B cell (primary cell): ENCODE results near the gene IPO13. TPM values are rescaled to one million over a fixed set of nuclear protein-coding genes. Genes with fewer than 3 reads are reported as not detected.

ENCODE experiments used
- ATAC-seq: fragments of 200-7000 bp; cut with Tn5 transposase; one replicate; pipeline ENCODE4 v1.10.0; 2021; ENCODE audit warnings: low read depth, mild to moderate bottlenecking, moderate number of reproducible peaks, moderate library complexity
- CTCF ChIA-PET: fragments of 350-600 bp; sonication (Branson Sonifier 250); formaldehyde crosslinking; loops from one replicate; lab custom pipeline; 2021; ENCODE audit warnings: antibody characterized with exemption, inconsistent platforms; lab: Charles Lee
- POLR2A ChIA-PET: fragments of 350-600 bp; sonication (Branson Sonifier 250); formaldehyde crosslinking; loops from one replicate; lab custom pipeline; 2021; ENCODE audit warnings: antibody characterized with exemption; lab: Charles Lee
- DNase-seq: peaks from one replicate; pipeline ENCODE4 v3.0.0; 2013
- H2AFZ ChIP-seq: 2 replicates; pipeline ENCODE4 v1.6.1; 2012; ENCODE audit warnings: mild to moderate bottlenecking, low read depth, low read length; ENCODE audit not compliant: insufficient read depth, poor library complexity, severe bottlenecking
- H3K27ac ChIP-seq, 2 donors: 1 replicate in 1 of 2; 2 replicates in 1 of 2; pipeline ENCODE4 v1.5.1; 2012 to 2013; ENCODE audit warnings: low read length in 2 of 2, mild to moderate bottlenecking in 2 of 2, moderate library complexity in 1 of 2
- H3K27me3 ChIP-seq, 4 experiments: fragments of 200-600 bp in 1 of 4; sonication (generic) in 1 of 4; replicated peaks in 1 of 4; 1 replicate in 2 of 4; 2 replicates in 2 of 4; pipeline versions ENCODE4 v1.6.1 to v1.7.0; 2013 to 2016; ENCODE audit warnings: low read length in 3 of 4, mild to moderate bottlenecking in 2 of 4, mixed read lengths in 1 of 4, moderate library complexity in 1 of 4; ENCODE audit not compliant: insufficient read depth in 4 of 4, control insufficient read depth in 3 of 4; ENCODE audit errors: control extremely low read depth in 1 of 4
- H3K36me3 ChIP-seq, 2 experiments: replicated peaks in 1 of 2; 1 replicate in 1 of 2; 2 replicates in 1 of 2; pipeline versions ENCODE4 v1.6.1 to v1.7.1; 2013; ENCODE audit warnings: low read length in 1 of 2; ENCODE audit not compliant: insufficient read depth in 2 of 2, control insufficient read depth in 1 of 2; ENCODE audit errors: control extremely low read depth in 1 of 2, extremely low read depth in 1 of 2
- H3K4me1 ChIP-seq, 2 donors: fragments of 200-600 bp in 1 of 2; sonication (generic) in 1 of 2; 1 replicate in 1 of 2; 2 replicates in 1 of 2; pipeline versions ENCODE4 v1.5.1 to v1.6.1; 2013 to 2017; ENCODE audit warnings: low read length in 2 of 2; ENCODE audit not compliant: control insufficient read depth in 2 of 2, insufficient read depth in 2 of 2
- H3K4me2 ChIP-seq: replicated peaks from 2 replicates; pipeline ENCODE3; 2012; ENCODE audit warnings: mild to moderate bottlenecking, low read depth, low read length; ENCODE audit not compliant: poor library complexity, severe bottlenecking
- H3K4me3 ChIP-seq, 5 experiments: fragments of 200-600 bp in 1 of 5; sonication (generic) in 1 of 5; 1 replicate in 3 of 5; 2 replicates in 2 of 5; pipeline versions ENCODE4 v1.5.1 to v1.7.0; 2011 to 2016; ENCODE audit warnings: low read length in 4 of 5, mild to moderate bottlenecking in 4 of 5, low read depth in 2 of 5, control low read depth in 1 of 5, moderate library complexity in 1 of 5; ENCODE audit not compliant: insufficient read depth in 1 of 5; ENCODE audit errors: control extremely low read depth in 1 of 5, extremely low read depth in 1 of 5
- H3K79me2 ChIP-seq: fragments of 200-600 bp; sonication (generic); one replicate; pipeline ENCODE4 v1.6.0; 2016; ENCODE audit warnings: low read length; ENCODE audit not compliant: control insufficient read depth, insufficient read depth
- H3K9ac ChIP-seq: fragments of 200-600 bp; sonication (generic); 2 replicates; pipeline ENCODE4 v1.6.1; 2017; ENCODE audit warnings: mild to moderate bottlenecking, low read length, moderate library complexity
- H3K9me3 ChIP-seq, 3 donors: one replicate each; pipeline versions ENCODE4 v1.6.1 to v1.7.1; 2013; ENCODE audit warnings: low read length in 2 of 3; ENCODE audit not compliant: control insufficient read depth in 2 of 3, insufficient read depth in 1 of 3; ENCODE audit errors: control extremely low read depth in 1 of 3
- H4K20me1 ChIP-seq: 2 replicates; pipeline ENCODE4 v1.6.0; 2012; ENCODE audit warnings: mild to moderate bottlenecking, low read length; ENCODE audit not compliant: insufficient read depth, control insufficient read depth, poor library complexity, severe bottlenecking
- H3K27ac Mint-ChIP-seq: one replicate; pipeline ENCODE4 v1.8.0; 2021; ENCODE audit warnings: mixed read lengths
- H3K27me3 Mint-ChIP-seq: one replicate; pipeline ENCODE4 v1.8.0; 2021; ENCODE audit warnings: mixed read lengths
- H3K4me1 Mint-ChIP-seq: one replicate; pipeline ENCODE4 v1.8.0; 2021; ENCODE audit warnings: mixed read lengths
- H3K4me3 Mint-ChIP-seq: one replicate; pipeline ENCODE4 v1.8.0; 2021; ENCODE audit warnings: mixed read lengths
- H3K9me3 Mint-ChIP-seq: one replicate; pipeline ENCODE4 v1.8.0; 2022; ENCODE audit warnings: mixed read lengths; ENCODE audit not compliant: insufficient read depth
- CTCF ChIP-seq: fragments of 200-600 bp; IDR thresholded peaks from one replicate; pipeline ENCODE4 v1.8.0; 2022; ENCODE audit warnings: antibody characterized with exemption, mild to moderate bottlenecking
- EZH2 ChIP-seq: IDR thresholded peaks from 2 replicates; pipeline ENCODE4 v1.6.1; 2012; ENCODE audit warnings: borderline replicate concordance, low read depth, mild to moderate bottlenecking, moderate library complexity, low read length; ENCODE audit not compliant: insufficient read depth, poor library complexity, severe bottlenecking
- whole genome bisulfite sequencing: methylation state at CpG from one replicate; pipeline ENCODE4 v1.1.5; 2013; ENCODE audit warnings: missing lambda C conversion rate; ENCODE audit not compliant: insufficient coverage; 5-methylcytosine and 5-hydroxymethylcytosine counted together
- intact Hi-C: fragments of 100-400 bp; cut with micrococcal nuclease; formaldehyde crosslinking; loops from one replicate; pipeline ENCODE4 v1.10.0; 2022
- polyA plus RNA-seq: library from polyadenylated mRNA; depleted of rRNA; stranded (reverse); fragments of >200 nt; gene quantifications from 2 replicates; pipeline ENCODE4 v1.2.3, GENCODE V29; 2012
- total RNA-seq, 2 donors: library from RNA; stranded (reverse); fragments of 120-200 nt in 1 of 2; gene quantifications; 1 replicate in 1 of 2; 2 replicates in 1 of 2; pipeline versions ENCODE4 v1.2.3 to v1.2.4, GENCODE V29; 2013 to 2022

The IPO13 gene
- total and polyA plus RNA-seq, 2 donors (not counting 1 experiment from before 2014, with no cell fraction given) = 18.7 to 19.7 TPM

- Histone ChIP-seq H4K20me1 (no peaks in the 10 kb centered on the region), H3K4me1 (no peaks in the 10 kb centered on the region), H3K36me3 (peaks cover 0 to 1% of the 10 kb centered on the region in 2 experiments), H3K4me2 (no peak overlapping the region), H2AFZ (no peak overlapping the region), H3K9ac (no peak overlapping the region), H3K27me3 (no peaks in the 10 kb centered on the region), H3K9me3 (no peaks in the 10 kb centered on the region), H3K27ac (no peak overlapping the region), H3K4me3 (no peak overlapping the region), H3K79me2 (no peaks in the 10 kb centered on the region)
- no peak for DNase-seq
- ATAC-seq = no peak
- intact Hi-C loops = no loop called here
- Mint-ChIP-seq H3K27me3 (no peaks in the 10 kb centered on the region), H3K27ac (no peak overlapping the region), H3K4me1 (no peaks in the 10 kb centered on the region), H3K4me3 (no peak overlapping the region), H3K9me3 (no peaks in the 10 kb centered on the region)
- ChIA-PET POLR2A (no interaction called here), CTCF (no interaction called here)
- TF ChIP-seq CTCF (no peak), EZH2 (no peak)
- WGBS = 93% methylated on average over 11 of the region's 13 CpGs
These were observed 31.9 kb upstream of the IPO13 start for GRCh38 chr1:43914576-43915525.

GRCh38 chr1:43919906-43920305 is 26.8 kb upstream of the IPO13 start:
- H3K36me3 ChIP-seq = peaks cover 0 to 2% of the 10 kb centered on the region in 2 experiments
- no peak overlapping the region for H2AFZ ChIP-seq
- Mint-ChIP-seq H3K27ac (no peak overlapping the region), H3K4me1 (no peaks in the 10 kb centered on the region), H3K27me3 (no peaks in the 10 kb centered on the region), H3K4me3 (no peak overlapping the region), H3K9me3 (no peaks in the 10 kb centered on the region)
- DNase-seq = no peak
- no peaks in the 10 kb centered on the region for H4K20me1 ChIP-seq
- no peak for ATAC-seq
- H3K9ac ChIP-seq = no peak overlapping the region
- no peak overlapping the region for H3K27ac ChIP-seq
- H3K4me2 ChIP-seq = no peak overlapping the region
- ChIA-PET CTCF (interaction anchor here (1.3 kb wide), 1 partner anchor 15 kb away, joined by 4 read pairs; no protein-coding TSS in a partner anchor), POLR2A (no interaction called here)
- TF ChIP-seq EZH2 = no peak
- TF ChIP-seq CTCF = no peak
- H3K4me1 ChIP-seq = no peaks in the 10 kb centered on the region
- H3K79me2 ChIP-seq = no peaks in the 10 kb centered on the region
- H3K4me3 ChIP-seq = no peak overlapping the region
- intact Hi-C loops = no loop called here
- H3K27me3 ChIP-seq = no peaks in the 10 kb centered on the region
- no peaks in the 10 kb centered on the region for H3K9me3 ChIP-seq
- 96% methylated on average over 7 of the region's 7 CpGs for WGBS
